ENCODE data around the gene TOR1AIP1. TPM values are rescaled to one million over a fixed set of nuclear protein-coding genes. Genes with fewer than 3 reads are reported as not detected.

The TOR1AIP1 gene
- total and polyA plus RNA-seq, 2 of the 4 experiments (the other 2 are of a cell fraction), result 20.7 to 64.5 TPM

- H2AK9ac ChIP-seq (replicated peaks; ENCODE audit: low read depth, low read length, poor library complexity), result no peak overlapping the region
- H3K14ac ChIP-seq (replicated peaks; ENCODE audit: low read depth, low read length), result no peak overlapping the region
- no peaks in the 10 kb centered on the region for H3K36me3 ChIP-seq (ENCODE audit: control insufficient read depth, insufficient read depth, low read length)
- no peak overlapping the region for H3K4me3 ChIP-seq (ENCODE audit: insufficient read depth, low read depth, low read length)
- no peaks in the 10 kb centered on the region for H4K20me1 ChIP-seq (ENCODE audit: insufficient read depth, low read length)
- CTCF ChIA-PET, result interaction anchor here (0.7 to 1.0 kb wide), 2 partner anchors 11 to 79 kb away, joined by 3 to 6 read pairs; no protein-coding TSS in a partner anchor
- TF ChIP-seq USF2 (IDR thresholded peaks at IDR 0.05; ENCODE audit: low read depth, low read length) (no peak), MXI1 (IDR thresholded peaks at IDR 0.05; ENCODE audit: borderline replicate concordance, low read depth, low read length) (no peak), RAD21 (IDR thresholded peaks at IDR 0.05; ENCODE audit: low read length) (no peak), CHD1 (IDR thresholded peaks at IDR 0.05; ENCODE audit: low read depth, low read length) (no peak), SMC3 (IDR thresholded peaks at IDR 0.05; ENCODE audit: low read depth, low read length) (no peak)
- ATAC-seq (ENCODE audit: low read depth) (no peak), DNase-seq (no peak)
- no peak overlapping the region for H3K18ac ChIP-seq (ENCODE audit: low read depth, low read length)
- H4K91ac ChIP-seq (ENCODE audit: insufficient read depth, low read depth, low read length), result no peak overlapping the region
- no peak overlapping the region for H3K56ac ChIP-seq (ENCODE audit: extremely low read depth, insufficient read depth, low read length)
- no peak overlapping the region for H2BK5ac ChIP-seq (ENCODE audit: low read depth, low read length, poor library complexity, severe bottlenecking)
- H2BK15ac ChIP-seq (ENCODE audit: low read depth, low read length), result no peak overlapping the region
- H4K8ac ChIP-seq (ENCODE audit: low read depth in 2 of 2, low read length in 2 of 2), result no peak overlapping the region
- H2AFZ ChIP-seq (replicated peaks; ENCODE audit: low read length, poor library complexity), result no peak overlapping the region
- no peak overlapping the region for H3K4ac ChIP-seq (ENCODE audit: low read depth, low read length)
- POLR2A ChIA-PET (ENCODE audit: unreplicated experiment), result no interaction called here
- no peak overlapping the region for H3K27ac ChIP-seq (ENCODE audit: insufficient read depth, low read length)
- H3K27me3 ChIP-seq (ENCODE audit: control insufficient read depth, insufficient read depth, low read length), result peaks cover 5% of the 10 kb centered on the region
- no peak overlapping the region for H2BK20ac ChIP-seq (ENCODE audit: low read depth, low read length)
- H3K9me3 ChIP-seq (ENCODE audit: control insufficient read depth, insufficient read depth, low read length), result no peaks in the 10 kb centered on the region
- H3K4me1 ChIP-seq (ENCODE audit: control insufficient read depth, insufficient read depth, low read length), result no peaks in the 10 kb centered on the region
- H3K79me1 ChIP-seq (ENCODE audit: low read depth in 1 of 2, low read length in 2 of 2), result no peaks in the 10 kb centered on the region
- no peak overlapping the region for H2AK5ac ChIP-seq (ENCODE audit: low read depth, low read length)
- BruUV-seq (replicated peaks), result no TSS peak
- intact Hi-C loops (cut with micrococcal nuclease) (no loop called here), dilution Hi-C loops (cut with HindIII; ENCODE audit: low sequenced_read_pairs, unreplicated experiment) (no loop called here), in situ Hi-C loops (cut with MboI; ENCODE audit: low sequenced_read_pairs) (no loop called here)
- H3K9me1 ChIP-seq (ENCODE audit: insufficient read depth, low read length), result no peaks in the 10 kb centered on the region
- 100% methylated on average over 1 of the region's 2 CpGs; no CpG with 5 or more reads in 1 of the 2 experiments for WGBS, 2 experiments (ENCODE audit: extremely low coverage in 2 of 2, insufficient read length in 1 of 2)
- no peak overlapping the region for H3K9ac ChIP-seq (ENCODE audit: low read depth, low read length)
- H4K5ac ChIP-seq (ENCODE audit: low read depth, low read length), result no peak overlapping the region
- H3K4me2 ChIP-seq (ENCODE audit: low read depth, low read length), result no peak overlapping the region
- no peak overlapping the region for H3K23ac ChIP-seq (ENCODE audit: low read depth, low read length)
- no peak overlapping the region for H2BK120ac ChIP-seq (ENCODE audit: low read depth, low read length)
These were observed 51.1 kb downstream of the TOR1AIP1 start for GRCh38 chr1:179933219-179933618.

Data from IMR-90 (cell line).